Thyroid gland (tissue), 4 donors: ENCODE measurements around the gene MRPL14. TPM values are rescaled to one million over a fixed set of nuclear protein-coding genes. Genes with fewer than 3 reads are reported as not detected.

ENCODE experiments used
- DNase-seq, 2 donors: peaks; one replicate each; pipeline ENCODE4 v3.0.0-alpha.2; 2019
- H3K27ac ChIP-seq, 3 donors: fragments of 200-600 bp; sonication (generic); 1 replicate in 2 of 3; 2 replicates in 1 of 3; pipeline ENCODE4 v1.5.1; 2016 to 2019; ENCODE audit warnings: mild to moderate bottlenecking in 1 of 3, moderate library complexity in 1 of 3
- H3K27me3 ChIP-seq: fragments of 200-600 bp; sonication (generic); one replicate; pipeline ENCODE4 v1.5.1; 2019
- H3K36me3 ChIP-seq, 2 donors: fragments of 200-600 bp; sonication (generic); one replicate each; pipeline ENCODE4 v1.5.1; 2016 to 2019
- H3K4me1 ChIP-seq, 2 donors: fragments of 200-600 bp; sonication (generic); one replicate each; pipeline ENCODE4 v1.5.1; 2017 to 2019
- H3K4me3 ChIP-seq, 3 donors: fragments of 200-600 bp; sonication (generic); replicated peaks in 1 of 3; 1 replicate in 2 of 3; 2 replicates in 1 of 3; pipeline ENCODE4 v1.5.1; 2016; ENCODE audit warnings: mild to moderate bottlenecking in 1 of 3
- H3K9me3 ChIP-seq: fragments of 200-600 bp; sonication (generic); one replicate; pipeline ENCODE4 v1.5.1; 2017
- POLR2A ChIP-seq, 2 donors: fragments of 450-650 bp; IDR thresholded peaks; one replicate each; pipeline ENCODE4 v1.6.1; 2017; ENCODE audit warnings: antibody characterized with exemption in 2 of 2, mild to moderate bottlenecking in 2 of 2, moderate library complexity in 1 of 2
- WGBS, 2 donors: methylation state at CpG; one replicate each; pipeline ENCODE4 v1.1.5; 2017; 5-methylcytosine and 5-hydroxymethylcytosine counted together
- intact Hi-C: fragments of 100-400 bp; cut with DNase I; formaldehyde crosslinking; loops from one replicate; pipeline ENCODE4 v1.15.1; 2023
- total RNA-seq, 4 donors: library from RNA; depleted of rRNA; stranded (reverse); fragments of >200 nt; gene quantifications; one replicate each; pipeline ENCODE4 v1.2.3, GENCODE V29; 2016
- TF ChIP-seq, protein P1 (sequence below), 6 experiments: fragments of 200-600 bp in 3 of 6; fragments of 450-650 bp in 3 of 6; sonication (generic) in 3 of 6; IDR thresholded peaks; one replicate each; pipeline ENCODE4 v1.5.1; 2016 to 2019; ENCODE audit warnings: antibody characterized with exemption in 6 of 6, mild to moderate bottlenecking in 2 of 6, inconsistent platforms in 1 of 6, moderate library complexity in 1 of 6

MRPL14 gene
- total RNA-seq, 4 donors from 2014 or later = 26.5 to 80.5 (median 31.1) TPM

DNA sequence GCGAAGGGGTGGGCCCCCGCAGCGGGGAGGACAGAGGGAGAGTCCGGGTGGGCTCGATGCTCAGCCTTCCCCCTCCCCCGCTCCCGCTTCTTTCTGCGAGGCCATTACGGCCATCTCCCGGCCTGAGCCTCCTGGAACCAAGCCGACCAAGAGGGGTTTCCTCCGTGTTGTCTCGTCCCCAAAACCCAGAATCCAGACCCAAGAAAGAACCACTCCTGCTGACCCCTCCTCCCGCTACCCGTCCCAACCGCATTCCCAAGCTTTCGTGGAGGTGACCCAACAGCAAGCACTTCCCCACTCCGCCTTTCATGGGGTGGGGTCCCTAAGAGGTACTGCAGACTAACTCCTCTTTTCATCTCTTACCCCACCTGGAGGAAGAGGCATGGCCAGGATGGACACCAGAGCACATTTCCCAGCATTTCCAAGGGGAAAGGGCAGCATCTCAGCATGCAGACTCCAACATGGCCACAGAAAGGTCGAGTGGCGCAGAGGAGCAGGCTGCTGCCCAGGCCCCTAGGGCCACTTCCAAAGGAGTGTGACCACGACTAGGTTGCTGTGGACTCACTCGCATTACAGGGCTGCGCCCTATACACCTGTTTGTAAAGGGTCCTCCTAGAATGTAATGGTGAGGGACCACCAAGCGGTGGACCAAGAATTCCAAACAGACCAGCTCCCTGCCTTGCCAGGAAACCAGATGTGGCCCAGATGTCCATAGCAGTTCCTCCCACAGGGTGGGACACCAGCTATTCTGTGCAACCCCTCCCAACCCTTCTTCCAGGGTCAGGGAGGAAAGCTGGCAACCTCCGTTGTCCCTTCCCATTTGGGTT is 53.4 kb downstream of the MRPL14 start:
- TF ChIP-seq, protein P1, sequence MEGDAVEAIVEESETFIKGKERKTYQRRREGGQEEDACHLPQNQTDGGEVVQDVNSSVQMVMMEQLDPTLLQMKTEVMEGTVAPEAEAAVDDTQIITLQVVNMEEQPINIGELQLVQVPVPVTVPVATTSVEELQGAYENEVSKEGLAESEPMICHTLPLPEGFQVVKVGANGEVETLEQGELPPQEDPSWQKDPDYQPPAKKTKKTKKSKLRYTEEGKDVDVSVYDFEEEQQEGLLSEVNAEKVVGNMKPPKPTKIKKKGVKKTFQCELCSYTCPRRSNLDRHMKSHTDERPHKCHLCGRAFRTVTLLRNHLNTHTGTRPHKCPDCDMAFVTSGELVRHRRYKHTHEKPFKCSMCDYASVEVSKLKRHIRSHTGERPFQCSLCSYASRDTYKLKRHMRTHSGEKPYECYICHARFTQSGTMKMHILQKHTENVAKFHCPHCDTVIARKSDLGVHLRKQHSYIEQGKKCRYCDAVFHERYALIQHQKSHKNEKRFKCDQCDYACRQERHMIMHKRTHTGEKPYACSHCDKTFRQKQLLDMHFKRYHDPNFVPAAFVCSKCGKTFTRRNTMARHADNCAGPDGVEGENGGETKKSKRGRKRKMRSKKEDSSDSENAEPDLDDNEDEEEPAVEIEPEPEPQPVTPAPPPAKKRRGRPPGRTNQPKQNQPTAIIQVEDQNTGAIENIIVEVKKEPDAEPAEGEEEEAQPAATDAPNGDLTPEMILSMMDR (IDR thresholded peaks at IDR 0.05) = no peak
- no peak for TF ChIP-seq POLR2A (IDR thresholded peaks at IDR 0.05)
- no peaks in the 10 kb centered on the region for H3K36me3 ChIP-seq
- H3K27ac ChIP-seq = peak overlapping the region in 2 of 3 donors; percentile 13 to 21
- no peaks in the 10 kb centered on the region for H3K27me3 ChIP-seq
- intact Hi-C loops = loop anchor here (10.0 kb wide), 1 partner anchor 109 kb away; no protein-coding TSS in a partner anchor
- H3K4me1 ChIP-seq = peaks cover 11 to 42% of the 10 kb centered on the region in 2 donors
- DNase-seq = peak in 1 of 2 donors; percentile 20
- 25 to 38% methylated on average over 14 to 24 of the region's 25 CpGs for WGBS, 2 donors
- H3K4me3 ChIP-seq = peak overlapping the region in 1 of 3 donors; percentile 32
- no peaks in the 10 kb centered on the region for H3K9me3 ChIP-seq

DNA sequence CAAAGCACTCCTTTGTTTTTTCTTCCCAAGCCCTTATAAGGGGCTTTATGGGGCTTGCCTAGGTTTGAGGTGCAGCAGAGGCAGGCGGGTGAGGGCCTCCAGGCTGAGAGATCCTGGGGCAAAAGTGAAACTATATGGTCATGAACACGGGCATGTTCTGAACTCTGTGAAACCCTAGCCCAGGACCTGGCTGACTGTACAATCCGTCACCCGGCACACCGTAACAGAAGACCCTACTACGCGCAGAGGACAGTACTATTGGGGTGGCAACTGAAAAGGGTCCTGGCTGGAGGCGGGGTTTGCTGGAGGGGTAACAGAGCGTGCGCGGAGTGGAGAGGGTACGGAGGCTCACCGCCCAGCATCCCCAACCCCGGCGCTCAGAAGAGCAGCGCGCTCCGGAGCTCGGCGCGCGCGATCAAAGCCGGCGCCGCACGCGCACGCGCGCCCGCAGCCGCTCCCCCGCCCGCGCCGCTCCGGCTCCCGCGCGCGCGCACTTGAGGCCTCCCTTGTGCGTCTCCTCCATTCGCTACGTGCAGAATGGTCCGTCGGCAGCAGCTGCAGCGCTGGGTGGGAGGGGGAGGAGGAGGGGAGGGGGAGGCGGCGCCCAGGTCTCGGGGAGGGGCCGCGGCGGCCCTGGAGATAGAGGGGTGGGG is 54.2 kb downstream of the MRPL14 start:
- no peaks in the 10 kb centered on the region for H3K9me3 ChIP-seq
- no peaks in the 10 kb centered on the region for H3K36me3 ChIP-seq
- peak in 1 of 2 donors; percentile 49 for TF ChIP-seq POLR2A (IDR thresholded peaks at IDR 0.05)
- TF ChIP-seq, protein P1 (IDR thresholded peaks at IDR 0.05) = no peak
- peak overlapping the region in 2 of 3 donors; percentile 32 to 53 for H3K4me3 ChIP-seq
- DNase-seq = peak; percentile 78 to 81
- H3K27ac ChIP-seq = peak overlapping the region in 2 of 3 donors; percentile 13 to 38
- peaks cover 11 to 42% of the 10 kb centered on the region in 2 donors for H3K4me1 ChIP-seq
- no peaks in the 10 kb centered on the region for H3K27me3 ChIP-seq
- 11 to 12% methylated on average over 7 to 11 of the region's 55 CpGs for WGBS, 2 donors
- intact Hi-C loops = loop anchor here (10.0 kb wide), 1 partner anchor 108 kb away; no protein-coding TSS in a partner anchor

DNA sequence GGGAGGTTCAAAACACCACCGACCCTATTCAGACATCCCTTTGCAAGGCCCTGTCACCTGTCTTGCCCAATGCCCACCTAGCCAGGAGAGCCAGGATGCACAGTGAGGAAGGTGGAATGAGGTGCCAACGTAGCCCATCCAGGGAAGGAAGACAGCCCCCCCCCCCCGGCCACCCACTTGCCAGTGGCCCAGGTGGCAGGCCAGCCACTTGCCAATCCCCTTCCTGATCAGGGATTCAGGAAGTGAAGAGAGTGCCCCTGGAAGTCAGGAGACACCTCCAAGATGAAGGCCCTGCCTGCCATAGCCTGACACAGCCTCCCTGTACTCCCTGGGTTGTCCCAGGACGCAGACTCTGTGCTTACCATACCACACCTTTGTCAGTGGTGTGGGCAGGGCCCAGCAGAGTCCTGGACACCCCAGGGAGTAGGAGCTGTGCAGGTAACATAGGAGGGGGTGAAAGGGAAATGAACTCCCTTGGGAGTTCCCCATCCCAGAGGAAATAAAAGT is 54.7 kb downstream of the MRPL14 start:
- intact Hi-C loops = loop anchor here (10.0 kb wide), 1 partner anchor 108 kb away; no protein-coding TSS in a partner anchor
- Histone ChIP-seq H3K4me3 (peak overlapping the region in 1 of 3 donors; percentile 32), H3K27me3 (no peaks in the 10 kb centered on the region), H3K9me3 (no peaks in the 10 kb centered on the region), H3K36me3 (no peaks in the 10 kb centered on the region), H3K4me1 (peaks cover 11 to 42% of the 10 kb centered on the region in 2 donors), H3K27ac (peak overlapping the region in 2 of 3 donors; percentile 1 to 38)
- DNase-seq = no peak
- TF ChIP-seq, protein P1 (IDR thresholded peaks at IDR 0.05) = no peak
- TF ChIP-seq POLR2A (IDR thresholded peaks at IDR 0.05) = no peak
- WGBS, 2 donors = 86 to 93% methylated on average over 2 to 4 of the region's 4 CpGs

GRCh38 chr6:44071670-44072451 is 55.4 kb downstream of the MRPL14 start:
- DNase-seq = no peak
- H3K27ac ChIP-seq = no peak overlapping the region
- no peaks in the 10 kb centered on the region for H3K36me3 ChIP-seq
- peaks cover 11 to 40% of the 10 kb centered on the region in 2 donors for H3K4me1 ChIP-seq
- intact Hi-C loops = loop anchor here (10.0 kb wide), 1 partner anchor 107 kb away; no protein-coding TSS in a partner anchor
- no peaks in the 10 kb centered on the region for H3K27me3 ChIP-seq
- no peaks in the 10 kb centered on the region for H3K9me3 ChIP-seq
- H3K4me3 ChIP-seq = no peak overlapping the region
- WGBS, 2 donors = 77 to 89% methylated on average over 8 of the region's 8 CpGs
- no peak for TF ChIP-seq POLR2A (IDR thresholded peaks at IDR 0.05)
- TF ChIP-seq, protein P1 (IDR thresholded peaks at IDR 0.05) = no peak
